Activated CD4-positive, alpha-beta T cell treated with anti-CD3 and anti-CD28 coated beads, Interleukin-2, amount 50 U/mL, for 4 hours (primary cell): ENCODE measurements around the gene CARD11.
A peak's percentile ranks its signal among the peaks of the same experiment; 100 is the strongest.
"Not testable (repeated sequence)": the region's sequence is repeated elsewhere in the genome, so short reads cannot be mapped to it uniquely, and the experiment has no call there.

Experiments
- DNase-seq, 2 experiments: peaks; one replicate each; pipeline ENCODE4 v3.0.0-alpha.2; 2020

CARD11 gene

GRCh38 chr7:3063016-3063753 is 19.5 kb upstream of the CARD11 start:
- peak; percentile 79 to 83 for DNase-seq

GRCh38 chr7:3057066-3057420 is 13.4 kb upstream of the CARD11 start:
- no peak for DNase-seq

GRCh38 chr7:3056234-3057065 is 12.8 kb upstream of the CARD11 start:
- no peak for DNase-seq

- DNase-seq: no peak
Measured at GRCh38 chr7:3055626-3056025, 12.0 kb upstream of the CARD11 start.

- peak; percentile 58 to 65 for DNase-seq
Measured at GRCh38 chr7:3042861-3043489, 692 bp downstream of the CARD11 start.

DNA sequence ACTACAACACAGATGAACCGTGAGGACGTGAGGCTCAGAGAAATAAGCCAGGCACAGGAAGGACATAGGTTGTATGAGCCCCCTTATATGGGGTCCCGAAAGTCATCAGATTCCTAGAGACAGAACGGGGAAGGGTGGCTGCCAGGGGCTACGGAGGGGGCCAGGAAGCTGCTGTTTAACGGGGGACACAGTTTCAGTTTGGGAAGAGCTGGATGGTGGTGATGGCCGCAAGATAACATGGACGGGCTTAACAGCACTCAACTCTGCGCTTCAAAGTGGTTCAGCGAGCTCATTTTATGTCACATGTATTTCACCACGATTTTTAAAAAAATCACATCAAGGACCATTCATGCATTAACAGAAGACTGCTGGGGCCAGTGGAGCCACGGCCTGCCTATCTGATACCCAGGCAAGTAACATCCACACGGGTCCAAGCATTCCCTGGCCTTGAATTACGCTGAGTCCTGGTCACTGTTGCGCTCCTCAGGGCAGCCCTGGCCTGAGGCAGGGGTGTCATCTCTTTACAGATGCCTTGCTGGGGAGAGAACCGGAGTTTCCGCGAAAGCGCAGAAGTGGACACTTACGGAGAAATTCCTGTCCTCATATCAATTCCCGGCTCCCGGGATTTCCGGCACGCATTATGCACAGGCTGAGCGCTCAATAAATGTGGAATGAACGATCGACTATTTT is 1.5 kb downstream of the CARD11 start:
- no peak for DNase-seq

GRCh38 chr7:3039787-3040186 is 3.9 kb downstream of the CARD11 start:
- no peak for DNase-seq

DNA sequence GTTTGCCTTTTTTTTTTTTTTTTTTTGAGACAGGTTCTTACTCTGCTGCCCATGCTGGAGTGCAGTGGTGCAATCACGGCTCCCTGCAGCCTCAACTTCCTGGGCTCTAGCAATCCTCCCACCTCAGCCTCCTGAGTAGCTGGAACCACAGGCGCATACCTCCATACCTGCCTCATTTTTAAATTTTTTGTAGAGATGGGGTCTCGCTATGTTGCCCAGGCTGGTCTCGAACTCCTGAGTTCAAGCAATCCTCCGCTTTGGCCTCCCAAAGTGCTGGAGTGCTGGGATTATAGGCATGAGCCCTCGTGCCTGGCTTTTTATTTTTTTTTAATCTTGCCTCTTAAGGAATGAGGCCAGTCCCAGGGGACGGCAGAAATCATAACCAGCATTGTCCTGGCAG is 5.7 kb downstream of the CARD11 start:
- DNase-seq: not testable (repeated sequence)

DNA sequence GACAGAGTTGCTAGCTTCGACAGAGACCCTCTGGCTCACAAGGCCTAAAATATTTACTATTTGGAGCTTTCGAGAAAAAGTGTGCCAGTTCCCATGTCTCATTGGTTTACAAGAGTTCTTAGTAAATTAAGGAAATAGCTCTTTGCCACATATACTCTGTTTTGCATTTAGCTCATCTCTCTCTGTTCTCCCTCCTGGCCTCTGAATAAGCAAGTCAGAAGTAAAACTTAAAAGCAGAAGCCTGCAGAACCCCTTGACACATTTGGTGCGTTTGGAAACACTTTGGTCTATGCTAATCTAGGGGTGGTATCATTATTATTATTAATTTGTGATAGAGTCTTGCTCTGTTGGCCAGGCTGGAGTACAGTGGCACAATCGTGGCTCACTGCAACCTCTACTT is 6.4 kb downstream of the CARD11 start:
- no peak for DNase-seq

DNA sequence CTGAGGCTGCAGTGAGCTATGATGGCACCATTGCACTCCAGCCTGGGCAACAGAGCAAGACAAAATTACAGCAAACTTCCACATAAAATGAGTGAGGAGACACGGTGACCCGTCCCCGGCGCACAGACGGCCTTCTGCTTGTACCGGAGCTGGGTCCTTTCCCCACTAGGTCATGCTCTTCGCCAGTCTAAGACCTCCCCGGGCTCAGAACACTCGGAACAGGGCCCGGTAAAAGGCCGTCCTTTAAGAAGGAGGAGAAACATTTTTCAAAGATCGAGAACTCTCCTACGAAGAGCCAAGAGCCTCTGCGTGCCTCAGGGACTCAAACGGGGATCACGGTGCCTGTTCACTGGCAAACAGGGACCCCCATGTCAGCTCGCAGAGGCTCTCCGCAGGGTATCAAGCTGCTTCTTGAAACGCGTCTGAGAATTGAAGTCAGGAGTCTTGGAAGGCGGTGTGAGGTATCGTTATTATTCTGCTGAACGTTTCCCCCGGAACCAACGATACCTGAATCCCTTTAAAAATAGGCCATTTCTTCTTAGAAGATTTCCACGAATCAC is 9.0 kb downstream of the CARD11 start:
- no peak for DNase-seq

- no peak for DNase-seq
Measured at GRCh38 chr7:3033581-3033980, 10.1 kb downstream of the CARD11 start.

- DNase-seq: no peak
Measured at GRCh38 chr7:3033136-3033535, 10.5 kb downstream of the CARD11 start.

DNA sequence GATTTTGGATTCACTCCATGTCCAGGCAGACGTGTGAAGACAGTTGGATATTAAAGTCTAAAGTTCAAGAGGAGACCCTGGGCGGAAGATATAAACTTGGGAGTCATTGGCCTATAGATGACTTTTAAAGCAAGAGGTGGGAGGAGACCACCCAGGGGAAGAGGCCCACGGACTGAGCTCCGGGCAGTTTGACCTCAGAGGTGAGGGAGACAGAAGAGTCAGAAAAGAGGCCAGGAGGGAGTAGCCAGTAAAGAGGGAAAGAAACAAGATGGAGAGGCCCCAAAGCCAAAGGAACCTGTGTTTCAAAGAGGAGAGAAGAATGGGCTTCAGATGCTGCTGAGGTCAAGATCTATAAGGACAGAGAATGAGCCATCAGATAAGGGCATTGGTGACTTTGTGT is 11.4 kb downstream of the CARD11 start:
- DNase-seq: no peak

- DNase-seq: no peak
Measured at GRCh38 chr7:3029138-3029537, 14.5 kb downstream of the CARD11 start.

- no peak for DNase-seq
Measured at GRCh38 chr7:3028758-3029093, 14.9 kb downstream of the CARD11 start.

- DNase-seq: peak; percentile 33 to 48
Measured at GRCh38 chr7:3028071-3028757, 15.5 kb downstream of the CARD11 start.

DNA sequence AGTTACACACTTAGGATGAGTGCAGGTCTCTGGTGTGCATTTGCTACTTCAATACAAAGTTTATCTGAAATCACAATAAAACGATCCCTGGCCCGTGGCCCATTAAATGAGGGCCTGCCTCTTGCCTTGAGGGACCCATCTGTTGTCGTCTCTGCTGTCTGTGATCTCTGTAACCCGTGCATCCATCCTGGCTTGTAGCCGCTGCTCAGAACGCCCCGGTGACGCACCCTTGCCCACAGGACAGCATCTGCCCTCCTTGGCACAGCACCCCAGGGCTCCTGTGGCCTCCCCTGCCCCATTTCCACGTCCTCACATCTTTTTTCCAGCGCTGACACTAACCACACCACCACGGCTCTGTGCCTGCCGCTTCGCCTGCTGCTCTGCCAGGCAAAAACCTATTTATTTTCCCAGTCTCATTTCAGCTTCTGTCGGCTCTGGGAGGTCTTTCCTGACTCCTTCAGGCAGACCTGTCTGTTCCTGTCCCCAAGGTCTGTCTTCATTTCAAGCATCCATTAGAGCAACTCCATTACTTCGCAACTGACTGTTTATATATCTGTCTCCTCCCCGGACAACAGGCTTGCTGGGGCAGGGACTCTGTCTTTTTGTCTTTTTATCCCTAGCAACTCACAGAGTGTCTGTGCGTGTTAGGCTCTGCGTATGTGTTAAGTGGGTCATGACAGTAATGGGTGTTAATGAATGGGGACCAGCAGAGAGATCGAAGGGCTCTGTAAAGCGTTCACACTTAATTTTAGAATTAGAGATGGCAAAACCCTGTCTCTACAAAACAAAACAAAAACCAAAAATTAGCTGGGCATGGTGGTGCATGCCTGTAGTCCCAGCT is 16.4 kb downstream of the CARD11 start:
- DNase-seq: no peak

- no peak for DNase-seq
Measured at GRCh38 chr7:3025616-3026015, 18.1 kb downstream of the CARD11 start.

DNA sequence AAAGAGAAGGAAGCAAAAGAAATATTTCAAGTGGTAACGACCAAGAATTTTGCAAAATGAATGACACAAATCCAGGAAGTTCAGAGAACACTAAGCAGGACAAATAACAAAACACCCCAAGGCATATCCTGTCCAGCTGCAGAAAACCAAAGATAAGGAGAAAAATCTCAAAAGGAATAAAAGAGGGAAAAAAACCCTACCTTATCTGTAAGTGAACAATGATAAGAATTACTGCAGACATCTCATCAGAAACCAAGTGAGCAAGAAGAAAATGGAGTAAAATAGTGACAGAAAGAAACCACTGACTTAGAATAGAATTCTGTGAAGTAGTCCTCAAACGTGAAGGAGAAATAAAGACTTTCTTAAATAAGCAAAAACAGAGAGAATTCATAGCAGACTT is 21.8 kb downstream of the CARD11 start:
- no peak for DNase-seq

DNA sequence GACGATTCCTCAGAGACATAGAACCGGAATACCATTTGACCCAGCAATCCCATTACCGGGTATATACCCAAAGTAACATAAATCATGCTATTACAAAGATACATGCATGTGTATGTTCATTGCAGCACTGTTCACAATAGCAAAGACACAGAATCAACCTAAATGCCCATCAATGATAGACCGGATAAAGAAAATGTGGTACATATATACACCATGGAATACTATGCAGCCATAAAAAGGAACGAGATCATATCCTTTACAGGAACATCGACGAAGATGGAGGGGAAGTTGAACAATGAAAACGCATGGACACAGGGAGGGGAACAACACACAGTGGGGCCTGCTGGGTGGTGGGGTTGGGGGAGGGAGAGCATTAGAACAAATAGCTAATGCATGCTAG is 22.4 kb downstream of the CARD11 start:
- not testable (repeated sequence) for DNase-seq

GRCh38 chr7:3020416-3020815 is 23.3 kb downstream of the CARD11 start:
- DNase-seq: no peak

- no peak for DNase-seq
Measured at GRCh38 chr7:3019801-3020200, 23.9 kb downstream of the CARD11 start.
